K562 (cell line): ENCODE data around the gene ZBTB22. TPM values are rescaled to one million over a fixed set of nuclear protein-coding genes. Genes with fewer than 3 reads are reported as not detected.

ENCODE experiments used
- ARID1B ChIP-seq: fragments of 450-650 bp; IDR thresholded peaks from 2 replicates; pipeline ENCODE4 v1.6.1; 2016; ENCODE audit warnings: antibody characterized with exemption, mild to moderate bottlenecking, inconsistent platforms
- CBFA2T2 ChIP-seq: fragments of 450-650 bp; conservative IDR thresholded peaks from 2 replicates; pipeline ENCODE4 v1.6.1; 2017; ENCODE audit warnings: mild to moderate bottlenecking
- CBFA2T3 ChIP-seq: fragments of 450-650 bp; IDR thresholded peaks from 2 replicates; pipeline ENCODE4 v1.6.1; 2017
- CBFB ChIP-seq: sonication (generic); formaldehyde crosslinking; IDR thresholded peaks from 2 replicates; pipeline ENCODE4 v1.4.0; 2020; ENCODE audit warnings: mild to moderate bottlenecking, missing genetic modification reagents
- CREB1 ChIP-seq, 2 experiments: sonication (generic) in 1 of 2; formaldehyde crosslinking in 1 of 2; IDR thresholded peaks; 2 replicates each; pipeline versions ENCODE4 v1.6.1 to v1.8.0; 2012 to 2022; ENCODE audit warnings: inconsistent platforms in 1 of 2, mild to moderate bottlenecking in 1 of 2, missing genetic modification reagents in 1 of 2, moderate library complexity in 1 of 2
- CSDE1 ChIP-seq, 2 experiments: fragments of 450-650 bp; IDR thresholded peaks; 2 replicates each; pipeline ENCODE4 v1.6.1; 2016; ENCODE audit warnings: mild to moderate bottlenecking in 1 of 2
- FOXJ2 ChIP-seq: fragments of 200-800 bp; sonication (Bioruptor generic); IDR thresholded peaks from 2 replicates; pipeline ENCODE4 v1.6.1; 2016; ENCODE audit warnings: missing genetic modification characterization, missing compliant biosample characterization
- FOXJ3 ChIP-seq: sonication (generic); formaldehyde crosslinking; IDR thresholded peaks from 2 replicates; pipeline ENCODE4 v1.4.0; 2020; ENCODE audit warnings: mild to moderate bottlenecking, missing genetic modification reagents
- GABPA ChIP-seq: fragments of 200-800 bp; sonication (Bioruptor generic); conservative IDR thresholded peaks from 2 replicates; pipeline ENCODE4 v1.6.1; 2016; ENCODE audit warnings: low read depth, missing genetic modification characterization, missing compliant biosample characterization
- HES1 ChIP-seq: fragments of 450-650 bp; IDR thresholded peaks from 2 replicates; pipeline ENCODE4 v1.6.1; 2016; ENCODE audit warnings: low read depth, mild to moderate bottlenecking, moderate library complexity
- HEY1 ChIP-seq: fragments of 250-450 bp; sonication (Bioruptor Pico); IDR thresholded peaks from 2 replicates; pipeline ENCODE4 v1.5.0; 2020; ENCODE audit warnings: mild to moderate bottlenecking, moderate library complexity, borderline replicate concordance
- HOMEZ ChIP-seq: fragments of 250-450 bp; sonication (Bioruptor Pico); IDR thresholded peaks from 2 replicates; pipeline ENCODE4 v1.4.0; 2020; ENCODE audit warnings: mild to moderate bottlenecking, moderate library complexity
- HOXB6 ChIP-seq: fragments of 250-450 bp; sonication (Bioruptor Pico); IDR thresholded peaks from 2 replicates; pipeline ENCODE4 v1.5.1; 2022; ENCODE audit warnings: mild to moderate bottlenecking, borderline replicate concordance
- MXD1 ChIP-seq: fragments of 250-450 bp; sonication (Bioruptor Pico); IDR thresholded peaks from 2 replicates; pipeline ENCODE4 v1.8.0; 2021; ENCODE audit warnings: borderline replicate concordance, mild to moderate bottlenecking, moderate library complexity; ENCODE audit not compliant: poor library complexity, severe bottlenecking
- MYNN ChIP-seq, 2 experiments: sonication (generic); formaldehyde crosslinking in 1 of 2; IDR thresholded peaks; 2 replicates each; pipeline versions ENCODE4 v1.5.0 to v1.6.1; 2016 to 2020; ENCODE audit warnings: antibody characterized with exemption in 1 of 2, missing genetic modification reagents in 1 of 2
- NFE2 ChIP-seq: IDR thresholded peaks from 2 replicates; pipeline ENCODE4 v1.6.1; 2014; ENCODE audit warnings: antibody characterized with exemption, low read depth
- TBL1XR1 ChIP-seq, 2 experiments: IDR thresholded peaks; 2 replicates each; pipeline ENCODE4 v1.6.1; 2012; ENCODE audit warnings: improper control_type of control experiment in 2 of 2, low read length in 2 of 2, mild to moderate bottlenecking in 1 of 2
- USF2 ChIP-seq: sonication (generic); formaldehyde crosslinking; IDR thresholded peaks from 2 replicates; pipeline ENCODE4 v1.5.0; 2020; ENCODE audit warnings: missing genetic modification reagents
- ZFP91 ChIP-seq: sonication (generic); formaldehyde crosslinking; IDR thresholded peaks from 2 replicates; pipeline ENCODE4 v1.8.0; 2022; ENCODE audit warnings: mild to moderate bottlenecking, missing genetic modification reagents
- ZNF184 ChIP-seq: sonication (generic); formaldehyde crosslinking; IDR thresholded peaks from 2 replicates; pipeline ENCODE4 v1.5.0; 2020; ENCODE audit warnings: missing genetic modification reagents
- ZNF217 ChIP-seq: sonication (generic); formaldehyde crosslinking; IDR thresholded peaks from 2 replicates; pipeline ENCODE4 v1.8.0; 2022; ENCODE audit warnings: mild to moderate bottlenecking, missing genetic modification reagents
- ZNF263 ChIP-seq: sonication (generic); formaldehyde crosslinking; IDR thresholded peaks from 2 replicates; pipeline ENCODE4 v1.8.0; 2022; ENCODE audit warnings: mild to moderate bottlenecking, missing genetic modification reagents, borderline replicate concordance
- ZNF384 ChIP-seq: IDR thresholded peaks from 2 replicates; pipeline ENCODE4 v1.6.1; 2012; ENCODE audit warnings: low read depth, low read length, improper control_type of control experiment
- ZNF830 ChIP-seq: fragments of 250-450 bp; sonication (Bioruptor Pico); IDR thresholded peaks from 2 replicates; pipeline ENCODE4 v1.5.0; 2021; ENCODE audit warnings: mild to moderate bottlenecking
- polyA plus RNA-seq, 8 experiments: library from polyadenylated mRNA; depleted of rRNA in 4 of 8; stranded (reverse) in 5 of 8; unstranded in 3 of 8; fragments of >200 nt; fragmentation: Nextera tagmentation in 2 of 8; fragmentation: Illumina TruSeq in 1 of 8; extraction: Ambion mirVana in 2 of 8; extraction: Trizol in 1 of 8; gene quantifications; 2 replicates each; pipeline versions ENCODE4 v1.2.1 to v1.2.3, GENCODE V29; 2011 to 2014; ENCODE audit warnings: inconsistent platforms in 1 of 8, missing spikeins in 1 of 8
- total RNA-seq, 7 experiments: library from RNA; depleted of rRNA in 6 of 7; stranded (reverse); fragments of >200 nt in 6 of 7; fragmentation: Illumina TruSeq in 2 of 7; extraction: Trizol in 2 of 7; gene quantifications; 2 replicates each; pipeline versions ENCODE4 v1.2.1 to v1.2.3, GENCODE V29; 2011 to 2021; ENCODE audit warnings: low replicate concordance in 1 of 7

ZBTB22 gene
- total and polyA plus RNA-seq, 9 of the 15 experiments (the other 6 are each of a cell fraction or from before 2014, with no cell fraction given), result 0.21 to 11.9 (median 7.1) TPM

GRCh38 chr6:33312361-33313104 is 5.0 kb downstream of the ZBTB22 start (continued):
- no peak for TF ChIP-seq FOXJ3
- no peak for TF ChIP-seq HES1
- no peak for TF ChIP-seq NFE2
- peak; percentile 30; the same call in 1 of the 2 replicates for TF ChIP-seq CBFA2T2
- no peak for TF ChIP-seq HOMEZ (CRISPR knock-in tag)
- no peak for TF ChIP-seq ZNF217 (CRISPR knock-in tag)
- no peak for TF ChIP-seq CSDE1 (IDR thresholded peaks at IDR 0.05)
- no peak for TF ChIP-seq GABPA (tag)
- TF ChIP-seq CBFA2T3, result peak; percentile 25; the same call in 1 of the 2 replicates
- no peak for TF ChIP-seq CREB1 (IDR thresholded peaks at IDR 0.05)
- TF ChIP-seq CREB1 (CRISPR knock-in tag; IDR thresholded peaks at IDR 0.05), result no peak
- TF ChIP-seq ZNF384, result peak; percentile 68
- no peak for TF ChIP-seq HEY1 (CRISPR knock-in tag)
- 0 out of 2 replicates have a peak, but pooled peaks have one; percentile 53 for TF ChIP-seq ZFP91
- TF ChIP-seq CBFB, result peak; percentile 56; the same call in 1 of the 2 replicates
- TF ChIP-seq ZNF184, result no peak
- no peak for TF ChIP-seq TBL1XR1 (IDR thresholded peaks at IDR 0.05; ENCODE audit: low read length in 2 of 2)
- no peak for TF ChIP-seq MXD1
- TF ChIP-seq ZNF263 (CRISPR knock-in tag), result no peak
- TF ChIP-seq USF2 (CRISPR knock-in tag), result peak; percentile 73
- no peak for TF ChIP-seq HOXB6 (CRISPR knock-in tag)
- TF ChIP-seq MYNN (IDR thresholded peaks at IDR 0.05), result no peak
- TF ChIP-seq MYNN (CRISPR knock-in tag; IDR thresholded peaks at IDR 0.05), result no peak
- TF ChIP-seq FOXJ2 (tag), result no peak
- TF ChIP-seq ARID1B, result 0 out of 2 replicates have a peak, but pooled peaks have one; percentile 21
- no peak for TF ChIP-seq ZNF830 (CRISPR knock-in tag)
